Stomach (tissue), 4 donors: ENCODE data around the gene CRACDL.

Experiments used
- CTCF ChIP-seq, 7 experiments: fragments of 450-650 bp in 4 of 7; fragments of 200-600 bp in 3 of 7; sonication (generic) in 3 of 7; IDR thresholded peaks; one replicate each; pipeline ENCODE4 v1.5.1; 2016 to 2019; ENCODE audit warnings: antibody characterized with exemption in 7 of 7, control low read depth in 2 of 7, mild to moderate bottlenecking in 1 of 7
- POLR2A ChIP-seq, 4 donors: fragments of 450-650 bp; IDR thresholded peaks; one replicate each; pipeline ENCODE4 v1.6.1; 2016; ENCODE audit warnings: antibody characterized with exemption in 4 of 4, control low read depth in 2 of 4, mild to moderate bottlenecking in 1 of 4, moderate library complexity in 1 of 4

GRCh38 chr2:98924910-98925309, 11.1 kb downstream of the CRACDL start:
- TF ChIP-seq CTCF (IDR thresholded peaks at IDR 0.05) (no peak), POLR2A (IDR thresholded peaks at IDR 0.05) (no peak)
